ENCODE results near the gene ERGIC3.

ERGIC3 gene

GRCh38 chr20:35561671-35562070, 19.8 kb downstream of the ERGIC3 start:
- no peak for DNase-seq (ENCODE audit: low read depth)

GRCh38 chr20:35562541-35563110, 20.7 kb downstream of the ERGIC3 start:
- DNase-seq (ENCODE audit: low read depth) = no peak

- no peak for DNase-seq (ENCODE audit: low read depth)
These were observed 22.0 kb downstream of the ERGIC3 start for GRCh38 chr20:35563834-35564233.

- no peak for DNase-seq (ENCODE audit: low read depth)
These were observed 23.0 kb downstream of the ERGIC3 start for GRCh38 chr20:35564905-35565304.

- no peak for DNase-seq (ENCODE audit: low read depth)
These were observed 26.8 kb downstream of the ERGIC3 start for GRCh38 chr20:35568645-35569044.

- no peak for DNase-seq (ENCODE audit: low read depth)
These were observed 29.7 kb downstream of the ERGIC3 start for GRCh38 chr20:35571555-35571954.

- DNase-seq (ENCODE audit: low read depth) = no peak
These were observed 31.0 kb downstream of the ERGIC3 start for GRCh38 chr20:35572838-35573237.

GRCh38 chr20:35575958-35576357, 34.1 kb downstream of the ERGIC3 start:
- DNase-seq (ENCODE audit: low read depth) = no peak

GRCh38 chr20:35576816-35577215, 34.9 kb downstream of the ERGIC3 start:
- no peak for DNase-seq (ENCODE audit: low read depth)

- no peak for DNase-seq (ENCODE audit: low read depth)
These were observed 36.6 kb downstream of the ERGIC3 start for GRCh38 chr20:35578469-35578868.

GRCh38 chr20:35579196-35579595, 37.3 kb downstream of the ERGIC3 start:
- DNase-seq (ENCODE audit: low read depth) = no peak

- no peak for DNase-seq (ENCODE audit: low read depth)
These were observed 40.3 kb downstream of the ERGIC3 start for GRCh38 chr20:35582131-35582530.

GRCh38 chr20:35582741-35583404, 41.0 kb downstream of the ERGIC3 start:
- DNase-seq (ENCODE audit: low read depth) = no peak

- DNase-seq (ENCODE audit: low read depth) = no peak
These were observed 42.0 kb downstream of the ERGIC3 start for GRCh38 chr20:35583636-35584560.

- DNase-seq (ENCODE audit: low read depth) = no peak
These were observed 45.0 kb downstream of the ERGIC3 start for GRCh38 chr20:35586751-35587425.

GRCh38 chr20:35587436-35587835, 45.6 kb downstream of the ERGIC3 start:
- DNase-seq (ENCODE audit: low read depth) = no peak

GRCh38 chr20:35588397-35588796, 46.5 kb downstream of the ERGIC3 start:
- DNase-seq (ENCODE audit: low read depth) = no peak

- DNase-seq (ENCODE audit: low read depth) = no peak
These were observed 50.6 kb downstream of the ERGIC3 start for GRCh38 chr20:35592339-35592974.

GRCh38 chr20:35595456-35595855, 53.6 kb downstream of the ERGIC3 start:
- no peak for DNase-seq (ENCODE audit: low read depth)

GRCh38 chr20:35595901-35596300, 54.0 kb downstream of the ERGIC3 start:
- no peak for DNase-seq (ENCODE audit: low read depth)

GRCh38 chr20:35597186-35597585, 55.3 kb downstream of the ERGIC3 start:
- DNase-seq (ENCODE audit: low read depth) = no peak

- DNase-seq (ENCODE audit: low read depth) = no peak
These were observed 56.6 kb downstream of the ERGIC3 start for GRCh38 chr20:35598476-35598875.
